BE2C (cell line): ENCODE data around the gene AMOT.

Experiments
- DNase-seq: peaks from one replicate; pipeline ENCODE4 v3.0.0-alpha.2; 2020
- H3K27me3 ChIP-seq: fragments of 250-450 bp; sonication (Bioruptor Pico); 2 replicates; pipeline ENCODE4 v1.5.1; 2020; ENCODE audit warnings: mild to moderate bottlenecking
- H3K36me3 ChIP-seq: fragments of 250-450 bp; sonication (Bioruptor Pico); 2 replicates; pipeline ENCODE4 v1.5.1; 2020; ENCODE audit warnings: mild to moderate bottlenecking
- H3K4me1 ChIP-seq: fragments of 250-450 bp; sonication (Bioruptor Pico); 2 replicates; pipeline ENCODE4 v1.5.1; 2020
- H3K4me3 ChIP-seq: 2 replicates; pipeline ENCODE4 v1.5.1; 2011; ENCODE audit warnings: low read depth, low read length
- H3K9me3 ChIP-seq: fragments of 250-450 bp; sonication (Bioruptor Pico); 2 replicates; pipeline ENCODE4 v1.5.1; 2020
- CTCF ChIP-seq: IDR thresholded peaks from 2 replicates; pipeline ENCODE4 v1.5.1; 2012; ENCODE audit warnings: mild to moderate bottlenecking, low read depth, low read length

AMOT gene

GRCh38 chrX:112734290-112734689, 106.3 kb downstream of the AMOT start:
- TF ChIP-seq CTCF, result no peak
- Histone ChIP-seq H3K4me1 (no peaks in the 10 kb centered on the region; the same call in 1 of the 2 replicates), H3K9me3 (no peaks in the 10 kb centered on the region), H3K27me3 (no peaks in the 10 kb centered on the region), H3K4me3 (no peak overlapping the region), H3K36me3 (no peaks in the 10 kb centered on the region)
- no peak for DNase-seq

- no peak for DNase-seq
- Histone ChIP-seq H3K9me3 (no peaks in the 10 kb centered on the region), H3K4me3 (no peak overlapping the region), H3K4me1 (no peaks in the 10 kb centered on the region; the same call in 1 of the 2 replicates), H3K36me3 (no peaks in the 10 kb centered on the region), H3K27me3 (no peaks in the 10 kb centered on the region)
- TF ChIP-seq CTCF, result peak; percentile 27; the same call in 1 of the 2 replicates
These were observed 108.8 kb downstream of the AMOT start for GRCh38 chrX:112731793-112732192.
